H1 (cell line): ENCODE data around the gene PMEPA1. TPM values are rescaled to one million over a fixed set of nuclear protein-coding genes. Genes with fewer than 3 reads are reported as not detected.

ENCODE experiments used
- CTCF ChIA-PET: fragments of 300-600 bp; sonication (Branson Sonifier 250); formaldehyde crosslinking; loops from one replicate; lab custom pipeline; 2021; ENCODE audit not compliant: partially characterized antibody; lab: Charles Lee
- POLR2A ChIA-PET: fragments of 300-600 bp; sonication (Branson Sonifier 250); formaldehyde crosslinking; loops from one replicate; lab custom pipeline; 2021; ENCODE audit warnings: inconsistent platforms; ENCODE audit not compliant: partially characterized antibody; lab: Charles Lee
- DNase-seq, 2 experiments: peaks; one replicate each; pipeline versions ENCODE4 v3.0.0 to v3.0.0-alpha.2; 2010 to 2022; ENCODE audit warnings: low spot score in 2 of 2, low read depth in 1 of 2, mixed read lengths in 1 of 2
- FAIRE-seq: peaks from 2 replicates; lab custom pipeline; 2011; peaks lifted over from hg19 to GRCh38; lab: Jason Lieb, UNC
- H2AFZ ChIP-seq: 2 replicates; pipeline ENCODE4 v1.8.1; 2012; ENCODE audit warnings: low read length, inconsistent platforms
- H2AK5ac ChIP-seq: 2 replicates; pipeline ENCODE4 v1.6.1; 2013; ENCODE audit warnings: low read depth, low read length
- H2BK120ac ChIP-seq: replicated peaks from 2 replicates; pipeline ENCODE3; 2013; ENCODE audit warnings: low read depth, low read length, inconsistent platforms
- H2BK12ac ChIP-seq: 2 replicates; pipeline ENCODE4 v1.6.1; 2013; ENCODE audit warnings: low read depth, low read length
- H2BK15ac ChIP-seq: 2 replicates; pipeline ENCODE4 v1.6.1; 2013; ENCODE audit warnings: low read length
- H2BK20ac ChIP-seq: 2 replicates; pipeline ENCODE4 v1.6.1; 2013; ENCODE audit warnings: low read length
- H2BK5ac ChIP-seq: 2 replicates; pipeline ENCODE4 v1.6.1; 2013; ENCODE audit warnings: low read depth, low read length
- H3K14ac ChIP-seq: 2 replicates; pipeline ENCODE4 v1.6.1; 2013; ENCODE audit warnings: inconsistent platforms; ENCODE audit not compliant: insufficient read length
- H3K18ac ChIP-seq: 2 replicates; pipeline ENCODE4 v1.6.1; 2013; ENCODE audit warnings: low read length; ENCODE audit errors: extremely low read depth
- H3K23ac ChIP-seq: 2 replicates; pipeline ENCODE4 v1.6.1; 2013; ENCODE audit warnings: inconsistent platforms; ENCODE audit not compliant: insufficient read length
- H3K23me2 ChIP-seq: 2 replicates; pipeline ENCODE4 v1.6.1; 2013; ENCODE audit warnings: low read depth, low read length
- H3K27ac ChIP-seq: 2 replicates; pipeline ENCODE4 v1.6.1; 2011; ENCODE audit warnings: low read depth, low read length, inconsistent platforms
- H3K27me3 ChIP-seq, 4 experiments: replicated peaks in 1 of 4; 1 replicate in 1 of 4; 2 replicates in 3 of 4; pipeline versions ENCODE4 v1.6.1 to v1.8.1; 2011 to 2013; ENCODE audit warnings: low read length in 3 of 4, mild to moderate bottlenecking in 3 of 4, inconsistent platforms in 2 of 4, mixed read lengths in 2 of 4, moderate library complexity in 1 of 4; ENCODE audit not compliant: control insufficient read depth in 3 of 4, insufficient read depth in 3 of 4; ENCODE audit errors: extremely low read depth in 1 of 4
- H3K36me3 ChIP-seq, 4 experiments: 2 replicates each; pipeline versions ENCODE4 v1.6.1 to v1.8.1; 2011 to 2013; ENCODE audit warnings: mild to moderate bottlenecking in 4 of 4, low read length in 3 of 4, moderate library complexity in 2 of 4, control low read depth in 1 of 4, inconsistent platforms in 1 of 4; ENCODE audit not compliant: insufficient read depth in 4 of 4, control insufficient read depth in 2 of 4
- H3K4ac ChIP-seq: replicated peaks from 2 replicates; pipeline ENCODE3; 2013; ENCODE audit warnings: low read length, low read depth, mixed read lengths, inconsistent platforms; ENCODE audit not compliant: insufficient read length
- H3K4me1 ChIP-seq, 4 experiments: replicated peaks in 1 of 4; 1 replicate in 1 of 4; 2 replicates in 3 of 4; pipeline versions ENCODE4 v1.6.1 to v1.8.1; 2011 to 2013; ENCODE audit warnings: low read length in 3 of 4, inconsistent platforms in 2 of 4, mixed read lengths in 1 of 4; ENCODE audit not compliant: insufficient read depth in 4 of 4, control insufficient read depth in 3 of 4
- H3K4me2 ChIP-seq, 2 experiments: 2 replicates each; pipeline versions ENCODE4 v1.6.1 to v1.8.1; 2011 to 2013; ENCODE audit warnings: low read depth in 2 of 2, low read length in 2 of 2, control low read depth in 1 of 2, inconsistent platforms in 1 of 2, mild to moderate bottlenecking in 1 of 2; ENCODE audit not compliant: insufficient read depth in 1 of 2
- H3K4me3 ChIP-seq, 4 experiments: fragments of 200-600, 300-600 bp in 1 of 4; sonication (generic), shearing (Covaris generic), sonication (Bioruptor Twin) in 1 of 4; 2 replicates each; pipeline versions ENCODE4 v1.5.1 to v1.8.1; 2011 to 2016; ENCODE audit warnings: low read length in 4 of 4, low read depth in 3 of 4, control low read depth in 2 of 4, inconsistent platforms in 2 of 4, mild to moderate bottlenecking in 2 of 4, mixed read lengths in 1 of 4, moderate library complexity in 1 of 4; ENCODE audit not compliant: insufficient read depth in 2 of 4; ENCODE audit errors: extremely low read depth in 1 of 4
- H3K56ac ChIP-seq: replicated peaks from 2 replicates; pipeline ENCODE3; 2013; ENCODE audit warnings: low read depth, mild to moderate bottlenecking, mixed read lengths, low read length, inconsistent platforms; ENCODE audit not compliant: insufficient read length
- H3K79me1 ChIP-seq: 2 replicates; pipeline ENCODE4 v1.6.1; 2013; ENCODE audit warnings: low read depth, low read length, control low read depth
- H3K79me2 ChIP-seq, 2 experiments: 2 replicates each; pipeline versions ENCODE4 v1.6.1 to v1.8.1; 2012 to 2013; ENCODE audit warnings: low read length in 2 of 2, mild to moderate bottlenecking in 2 of 2, inconsistent platforms in 1 of 2; ENCODE audit not compliant: insufficient read depth in 2 of 2, control insufficient read depth in 1 of 2
- H3K9ac ChIP-seq, 4 experiments: replicated peaks in 1 of 4; 1 replicate in 1 of 4; 2 replicates in 3 of 4; pipeline versions ENCODE4 v1.6.1 to v1.8.1; 2011 to 2013; ENCODE audit warnings: low read depth in 3 of 4, low read length in 3 of 4, control low read depth in 2 of 4, mild to moderate bottlenecking in 2 of 4, moderate library complexity in 2 of 4, inconsistent platforms in 1 of 4; ENCODE audit errors: extremely low read depth in 1 of 4
- H3K9me3 ChIP-seq, 2 experiments: 2 replicates each; pipeline versions ENCODE4 v1.6.1 to v1.8.1; 2012 to 2013; ENCODE audit warnings: mild to moderate bottlenecking in 2 of 2, moderate library complexity in 2 of 2, control low read depth in 1 of 2, inconsistent platforms in 1 of 2, low read depth in 1 of 2, low read length in 1 of 2, mixed read lengths in 1 of 2; ENCODE audit not compliant: insufficient read depth in 2 of 2
- H4K20me1 ChIP-seq, 2 experiments: replicated peaks in 1 of 2; 2 replicates each; pipeline versions ENCODE3 to v1.8.1; 2011 to 2013; ENCODE audit warnings: inconsistent platforms in 2 of 2, low read length in 2 of 2, mild to moderate bottlenecking in 1 of 2; ENCODE audit not compliant: insufficient read depth in 2 of 2, control insufficient read depth in 1 of 2
- H4K5ac ChIP-seq: 2 replicates; pipeline ENCODE4 v1.6.1; 2013; ENCODE audit warnings: low read length, low read depth, mixed read lengths, inconsistent platforms; ENCODE audit not compliant: insufficient read length
- H4K8ac ChIP-seq: 2 replicates; pipeline ENCODE4 v1.8.0; 2013; ENCODE audit warnings: mild to moderate bottlenecking, moderate library complexity, low read length, inconsistent platforms; ENCODE audit not compliant: insufficient read depth; ENCODE audit errors: extremely low read depth
- H4K91ac ChIP-seq: replicated peaks from 2 replicates; pipeline ENCODE3; 2013; ENCODE audit warnings: low read length, mixed read lengths, inconsistent platforms; ENCODE audit not compliant: insufficient read length
- CREB1 ChIP-seq: IDR thresholded peaks from 2 replicates; pipeline ENCODE4 v1.6.1; 2012; ENCODE audit warnings: inconsistent platforms
- KDM4A ChIP-seq: IDR thresholded peaks from one replicate; pipeline ENCODE4 v1.7.1; 2012; ENCODE audit warnings: low read depth, mild to moderate bottlenecking, moderate library complexity, low read length, inconsistent platforms; ENCODE audit not compliant: severe bottlenecking
- NANOG ChIP-seq: IDR thresholded peaks from 2 replicates; pipeline ENCODE4 v1.6.1; 2011; ENCODE audit warnings: low read length, low read depth, mild to moderate bottlenecking, inconsistent platforms; ENCODE audit not compliant: insufficient read depth, poor library complexity, severe bottlenecking
- POLR2A ChIP-seq, 2 experiments: IDR thresholded peaks; 1 replicate in 1 of 2; 2 replicates in 1 of 2; pipeline ENCODE4 v1.6.1; 2011; ENCODE audit warnings: low read depth in 2 of 2, low read length in 2 of 2, mild to moderate bottlenecking in 2 of 2; ENCODE audit errors: control extremely low read depth in 1 of 2
- SIN3A ChIP-seq, 2 experiments: IDR thresholded peaks in 1 of 2; conservative IDR thresholded peaks in 1 of 2; 2 replicates each; pipeline ENCODE4 v1.6.1; 2011 to 2012; ENCODE audit warnings: low read length in 2 of 2, improper control_type of control experiment in 1 of 2, low read depth in 1 of 2, mild to moderate bottlenecking in 1 of 2
- SP2 ChIP-seq: IDR thresholded peaks from 2 replicates; pipeline ENCODE4 v1.6.1; 2012; ENCODE audit warnings: mild to moderate bottlenecking, low read length, inconsistent platforms
- SUZ12 ChIP-seq: fragments of 200-600 bp; sonication (generic); IDR thresholded peaks from 2 replicates; pipeline ENCODE4 v1.6.1; 2012; ENCODE audit warnings: mild to moderate bottlenecking, inconsistent platforms, low read length, moderate library complexity, mixed read lengths
- TEAD4 ChIP-seq: IDR thresholded peaks from 2 replicates; pipeline ENCODE4 v1.6.1; 2012; ENCODE audit warnings: low read depth, low read length, inconsistent platforms, mixed read lengths
- WGBS, 2 experiments: shearing (Covaris generic) in 1 of 2; methylation state at CpG; one replicate each; pipeline versions ENCODE4 v1.1.6 to v1.1.7; 2013 to 2015; ENCODE audit warnings: low lambda C conversion rate in 2 of 2, mixed read lengths in 2 of 2, inconsistent platforms in 1 of 2, low coverage in 1 of 2, missing lambda C conversion rate in 1 of 2; ENCODE audit not compliant: insufficient replicate concordance in 2 of 2, insufficient coverage in 1 of 2, insufficient read length in 1 of 2; ENCODE audit errors: extremely low coverage in 1 of 2, missing lambda C conversion rate in 1 of 2; 5-methylcytosine and 5-hydroxymethylcytosine counted together
- polyA plus RNA-seq, 7 experiments: library from polyadenylated mRNA; depleted of rRNA in 3 of 7; stranded (reverse) in 5 of 7; unstranded in 2 of 7; fragments of >200 nt in 5 of 7; fragments of 200-250 nt in 2 of 7; gene quantifications; 1 replicate in 5 of 7; 2 replicates in 1 of 7; 4 replicates in 1 of 7; pipeline versions ENCODE4 v1.2.1 to v1.2.3, GENCODE V29; 2011 to 2013; ENCODE audit warnings: missing spikeins in 2 of 7, mixed read lengths in 2 of 7
- total RNA-seq: library from RNA; stranded (reverse); fragmentation: NEBNext Ultra II Directional; extraction: Animal tissue kit (Norgen Biotek cat#: 25700); gene quantifications from 2 replicates; pipeline ENCODE4 v1.2.1, GENCODE V29; 2021
- TF ChIP-seq, protein P1 (sequence below), 3 experiments: IDR thresholded peaks; 1 replicate in 2 of 3; 2 replicates in 1 of 3; pipeline versions ENCODE4 v1.5.1 to v1.6.1; 2011; ENCODE audit warnings: low read length in 3 of 3, mild to moderate bottlenecking in 3 of 3, inconsistent platforms in 2 of 3, low read depth in 1 of 3, moderate library complexity in 1 of 3; ENCODE audit not compliant: insufficient read depth in 1 of 3; ENCODE audit errors: control extremely low read depth in 1 of 3

Gene PMEPA1
- total and polyA plus RNA-seq, 2 of the 8 experiments (the other 6 are each of a cell fraction or from before 2014, with no cell fraction given), result 12.7 to 20.5 TPM

DNA sequence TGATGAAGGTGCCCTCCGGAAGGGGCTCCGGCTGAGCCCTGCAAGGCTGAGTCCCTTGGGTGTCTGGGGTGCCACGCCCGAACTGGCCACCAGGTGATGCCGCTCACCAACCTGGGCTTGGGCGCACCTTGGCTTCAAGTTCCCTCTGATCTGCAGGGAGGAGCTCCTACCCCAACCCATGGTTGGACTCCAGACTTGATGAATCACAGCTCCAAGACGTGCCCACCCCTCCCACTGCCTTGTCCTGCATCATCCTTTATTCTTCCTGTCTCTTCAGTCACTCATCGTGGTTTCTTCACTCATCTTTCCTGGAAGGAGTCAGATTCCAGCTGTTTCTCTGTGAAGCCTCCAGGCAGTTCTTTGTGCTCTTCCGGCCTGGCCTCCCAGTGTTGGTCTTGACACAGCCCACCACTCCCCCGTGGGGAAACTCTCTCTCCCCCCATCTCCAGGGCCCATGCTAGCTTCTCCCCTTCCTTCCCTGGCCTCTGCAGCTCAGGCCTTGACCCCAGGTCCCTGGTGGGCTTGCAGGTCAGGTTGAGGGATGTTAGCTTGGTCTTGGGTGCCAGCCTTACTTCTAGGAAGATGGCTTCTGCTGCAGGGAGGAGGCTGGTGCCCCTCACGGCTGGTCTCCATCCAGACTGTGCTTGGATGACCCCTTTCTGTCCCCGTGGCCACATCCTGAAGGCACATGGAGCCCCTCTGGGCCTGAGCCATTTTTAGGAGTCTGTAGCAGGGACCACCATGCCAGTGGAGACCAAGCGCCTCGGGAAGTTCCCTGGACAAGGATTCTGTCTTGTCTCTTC, 87.0 kb downstream of the PMEPA1 start:
- Histone ChIP-seq H2AK5ac (no peak overlapping the region), H3K9me3 (no peaks in the 10 kb centered on the region; a peak in 2 of 4 replicates), H3K9ac (no peak overlapping the region), H2BK20ac (no peak overlapping the region), H3K4ac (no peak overlapping the region), H2BK5ac (no peak overlapping the region), H2BK12ac (0 out of 2 replicates have a peak overlapping the region, but pooled peaks have one; percentile 9), H3K79me1 (no peaks in the 10 kb centered on the region), H2BK15ac (0 out of 2 replicates have a peak overlapping the region, but pooled peaks have one; percentile 46), H3K4me2 (no peak overlapping the region), H3K4me3 (no peak overlapping the region), H3K18ac (no peak overlapping the region), H4K8ac (no peak overlapping the region), H2BK120ac (no peak overlapping the region), H4K5ac (no peak overlapping the region), H3K27ac (no peak overlapping the region), H3K56ac (no peak overlapping the region), H3K36me3 (no peaks in the 10 kb centered on the region), H3K23me2 (no peaks in the 10 kb centered on the region), H2AFZ (no peak overlapping the region), H3K79me2 (no peaks in the 10 kb centered on the region), H4K91ac (no peak overlapping the region), H3K14ac (no peak overlapping the region), H3K27me3 (no peaks in the 10 kb centered on the region), H3K23ac (no peak overlapping the region), H3K4me1 (no peaks in the 10 kb centered on the region), H4K20me1 (no peaks in the 10 kb centered on the region)
- ChIA-PET CTCF (interaction anchor here (0.6 to 4.3 kb wide), 76 partner anchors 9 to 1872 kb away, joined by 3 to 29 read pairs (median 3); no protein-coding TSS in a partner anchor), POLR2A (no interaction called here)
- DNase-seq (peak; percentile 38 to 90), FAIRE-seq (no peak)
- 68% methylated on average over 13 of the region's 14 CpGs; no CpG with 5 or more reads in 1 of the 2 experiments for WGBS, 2 experiments
- TF ChIP-seq CREB1 (no peak), SP2 (no peak), POLR2A (IDR thresholded peaks at IDR 0.05; ENCODE audit: control extremely low read depth in 1 of 2, low read depth in 2 of 2, low read length in 2 of 2) (no peak), SIN3A (conservative IDR thresholded peaks at IDR 0.05 in 1 of 2, IDR thresholded peaks at IDR 0.05 in 1 of 2; ENCODE audit: low read depth in 1 of 2, low read length in 2 of 2) (no peak), TEAD4 (no peak), NANOG (no peak), KDM4A (no peak), SUZ12 (no peak)
- TF ChIP-seq, protein P1, sequence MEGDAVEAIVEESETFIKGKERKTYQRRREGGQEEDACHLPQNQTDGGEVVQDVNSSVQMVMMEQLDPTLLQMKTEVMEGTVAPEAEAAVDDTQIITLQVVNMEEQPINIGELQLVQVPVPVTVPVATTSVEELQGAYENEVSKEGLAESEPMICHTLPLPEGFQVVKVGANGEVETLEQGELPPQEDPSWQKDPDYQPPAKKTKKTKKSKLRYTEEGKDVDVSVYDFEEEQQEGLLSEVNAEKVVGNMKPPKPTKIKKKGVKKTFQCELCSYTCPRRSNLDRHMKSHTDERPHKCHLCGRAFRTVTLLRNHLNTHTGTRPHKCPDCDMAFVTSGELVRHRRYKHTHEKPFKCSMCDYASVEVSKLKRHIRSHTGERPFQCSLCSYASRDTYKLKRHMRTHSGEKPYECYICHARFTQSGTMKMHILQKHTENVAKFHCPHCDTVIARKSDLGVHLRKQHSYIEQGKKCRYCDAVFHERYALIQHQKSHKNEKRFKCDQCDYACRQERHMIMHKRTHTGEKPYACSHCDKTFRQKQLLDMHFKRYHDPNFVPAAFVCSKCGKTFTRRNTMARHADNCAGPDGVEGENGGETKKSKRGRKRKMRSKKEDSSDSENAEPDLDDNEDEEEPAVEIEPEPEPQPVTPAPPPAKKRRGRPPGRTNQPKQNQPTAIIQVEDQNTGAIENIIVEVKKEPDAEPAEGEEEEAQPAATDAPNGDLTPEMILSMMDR (IDR thresholded peaks at IDR 0.05; ENCODE audit: control extremely low read depth in 1 of 3, insufficient read depth in 1 of 3, low read depth in 1 of 3, low read length in 3 of 3), result peak; percentile 93 to 98 (median 95)
